ENCODE results near the gene RAB44.
A peak's percentile ranks its signal among the peaks of the same experiment; 100 is the strongest.
"Not testable (repeated sequence)": the region's sequence is repeated elsewhere in the genome, so short reads cannot be mapped to it uniquely, and the experiment has no call there.

The RAB44 gene, protein sequence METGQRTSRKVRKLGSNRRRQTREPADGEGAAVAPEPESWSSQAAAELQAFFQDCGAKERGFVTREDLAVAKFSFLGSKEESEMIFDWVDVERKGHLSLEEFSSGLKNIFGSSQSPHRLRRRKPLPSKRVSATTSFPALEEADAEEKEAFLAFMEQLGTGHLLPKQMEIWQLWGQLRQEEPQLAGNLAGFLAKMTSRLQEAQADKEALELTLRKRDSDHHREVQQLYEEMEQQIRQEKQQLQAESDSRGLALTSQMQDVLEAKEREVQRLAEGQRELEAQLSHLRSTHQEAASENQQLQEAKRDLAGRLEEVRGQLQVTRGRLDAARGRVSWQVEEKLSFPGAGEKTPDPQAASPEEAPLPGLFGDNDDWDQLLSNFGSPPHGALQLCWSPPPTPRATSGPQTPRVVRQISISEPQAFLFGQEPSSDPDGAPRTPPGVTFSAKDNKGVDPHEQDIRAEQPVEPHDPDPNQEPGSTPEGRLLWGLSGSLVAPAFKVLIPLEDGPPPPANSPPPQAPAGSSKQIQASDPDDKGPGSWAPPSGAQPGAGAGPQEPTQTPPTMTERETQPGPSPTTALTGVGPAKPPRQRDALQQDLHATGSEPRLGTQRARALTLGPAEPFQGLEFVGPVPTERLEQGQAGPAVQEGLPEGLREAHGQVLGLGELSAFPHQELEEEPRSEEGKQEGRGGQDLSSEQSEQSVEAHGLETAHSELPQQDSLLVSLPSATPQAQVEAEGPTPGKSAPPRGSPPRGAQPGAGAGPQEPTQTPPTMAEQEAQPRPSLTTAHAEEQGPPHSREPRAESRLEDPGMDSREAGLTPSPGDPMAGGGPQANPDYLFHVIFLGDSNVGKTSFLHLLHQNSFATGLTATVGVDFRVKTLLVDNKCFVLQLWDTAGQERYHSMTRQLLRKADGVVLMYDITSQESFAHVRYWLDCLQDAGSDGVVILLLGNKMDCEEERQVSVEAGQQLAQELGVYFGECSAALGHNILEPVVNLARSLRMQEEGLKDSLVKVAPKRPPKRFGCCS

DNA sequence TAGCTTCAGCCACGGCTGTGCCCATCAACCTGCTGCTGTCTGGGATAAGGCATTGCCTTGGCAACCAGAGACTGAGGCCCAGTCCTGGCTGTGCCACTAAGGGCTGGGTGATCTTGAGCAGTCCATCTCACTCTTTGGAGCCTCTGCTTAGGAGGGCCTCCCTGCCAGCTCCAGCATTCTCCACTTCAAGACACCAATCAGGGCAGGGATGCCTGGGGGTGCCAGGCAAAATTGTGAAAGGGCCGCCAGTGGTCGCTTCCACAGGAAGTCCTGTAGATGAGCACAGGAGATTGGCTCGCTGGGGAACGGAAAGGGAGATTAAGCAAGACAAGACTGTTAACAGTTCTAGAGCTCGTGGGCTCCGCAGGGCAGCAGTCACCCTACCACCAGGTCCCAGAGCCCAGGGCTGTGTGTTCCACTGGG lies at the start of gene RAB44:
Gene RAB44 (plus strand): TSS at position 346 of the 423 bp plus-strand sequence. CDS start 6,410 bp downstream, outside the sequence.
- DNase-seq = no peak

GRCh38 chr6:36649086-36649485 lies 48.5 kb upstream of the RAB44 start:
- DNase-seq = no peak

GRCh38 chr6:36649701-36650484 lies 47.7 kb upstream of the RAB44 start:
- DNase-seq = no peak

DNA sequence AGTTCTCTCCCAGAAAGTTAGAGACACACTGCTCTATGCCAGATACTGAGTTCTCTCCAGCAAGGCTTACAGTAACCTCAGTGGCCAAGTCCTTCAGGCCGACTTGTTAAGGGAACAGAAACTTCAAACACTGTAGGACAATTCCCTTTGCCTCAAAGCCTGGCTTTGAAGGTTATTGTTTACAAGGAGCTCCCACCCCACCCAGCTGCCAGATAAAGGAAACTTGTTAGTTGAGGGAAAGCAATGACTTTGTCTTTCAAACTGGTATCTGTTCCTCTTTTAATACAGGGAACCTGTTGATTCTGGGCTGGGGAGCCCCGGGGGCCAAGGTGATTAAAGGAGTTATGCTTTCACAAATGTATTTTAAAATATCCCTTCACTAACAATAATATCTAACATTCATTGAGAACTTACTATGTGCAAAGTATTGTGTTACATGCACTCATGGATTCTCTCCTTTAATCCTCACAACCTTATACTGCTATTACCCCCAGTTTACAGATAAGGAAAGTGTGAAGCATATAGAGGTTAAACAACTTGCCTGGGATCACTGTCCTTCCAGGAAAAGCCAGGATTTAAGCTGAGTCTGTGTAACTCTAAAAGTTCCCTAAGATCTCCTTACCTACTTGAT lies 46.7 kb upstream of the RAB44 start:
- DNase-seq = no peak

DNA sequence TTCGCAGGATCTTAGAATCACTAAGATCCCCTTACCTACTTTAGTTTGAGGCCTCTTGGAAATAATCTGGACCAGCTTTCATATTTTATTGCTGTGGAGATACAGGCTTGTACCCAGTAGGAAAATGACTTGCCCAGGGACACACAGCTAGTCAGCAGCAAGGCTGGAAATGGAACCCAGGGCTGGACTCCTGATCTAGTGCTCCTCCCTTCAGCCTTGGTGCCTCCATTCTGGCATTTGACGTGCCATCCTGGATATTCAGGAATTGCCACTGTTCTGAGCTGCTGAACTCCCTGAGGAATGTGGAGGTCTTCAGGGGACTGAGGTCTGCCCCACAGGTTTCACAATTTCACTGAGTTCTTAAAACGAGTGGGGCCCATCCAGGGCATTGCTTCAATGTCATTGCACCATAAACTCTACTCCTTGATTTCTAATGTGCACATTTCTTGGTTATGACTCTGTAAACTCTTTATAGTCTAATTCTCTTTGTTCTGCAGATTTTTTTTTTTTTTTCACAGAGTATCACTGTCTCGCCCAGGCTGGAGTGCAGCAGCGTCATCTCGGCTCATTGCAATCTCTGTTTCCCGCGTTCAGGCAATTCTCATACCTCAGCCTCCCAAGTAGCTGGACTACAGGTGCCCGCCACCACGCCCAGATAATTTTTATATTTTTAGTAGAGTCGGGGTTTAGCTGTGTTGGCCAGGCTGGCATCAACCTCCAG lies 45.8 kb upstream of the RAB44 start:
- DNase-seq = no peak

DNA sequence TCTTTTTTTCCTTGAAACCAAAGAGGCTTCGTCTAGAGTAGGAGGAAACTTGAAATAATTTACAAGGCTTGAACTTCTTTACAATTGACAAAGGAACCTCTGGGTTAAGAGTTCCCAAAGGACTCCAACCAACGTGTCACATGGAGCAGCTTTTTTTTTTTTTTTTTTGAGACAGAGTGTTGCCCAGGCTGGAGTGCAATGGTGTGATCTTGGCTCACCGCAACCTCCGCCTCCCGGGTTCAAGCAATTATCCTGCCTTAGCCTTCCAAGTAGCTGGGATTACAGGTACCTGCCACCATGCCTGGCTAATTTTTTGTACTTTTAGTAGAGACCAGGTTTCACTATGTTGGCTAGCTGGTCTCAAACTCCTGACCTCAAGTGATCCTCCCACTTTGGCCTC lies 43.2 kb upstream of the RAB44 start:
- DNase-seq = not testable (repeated sequence)

DNA sequence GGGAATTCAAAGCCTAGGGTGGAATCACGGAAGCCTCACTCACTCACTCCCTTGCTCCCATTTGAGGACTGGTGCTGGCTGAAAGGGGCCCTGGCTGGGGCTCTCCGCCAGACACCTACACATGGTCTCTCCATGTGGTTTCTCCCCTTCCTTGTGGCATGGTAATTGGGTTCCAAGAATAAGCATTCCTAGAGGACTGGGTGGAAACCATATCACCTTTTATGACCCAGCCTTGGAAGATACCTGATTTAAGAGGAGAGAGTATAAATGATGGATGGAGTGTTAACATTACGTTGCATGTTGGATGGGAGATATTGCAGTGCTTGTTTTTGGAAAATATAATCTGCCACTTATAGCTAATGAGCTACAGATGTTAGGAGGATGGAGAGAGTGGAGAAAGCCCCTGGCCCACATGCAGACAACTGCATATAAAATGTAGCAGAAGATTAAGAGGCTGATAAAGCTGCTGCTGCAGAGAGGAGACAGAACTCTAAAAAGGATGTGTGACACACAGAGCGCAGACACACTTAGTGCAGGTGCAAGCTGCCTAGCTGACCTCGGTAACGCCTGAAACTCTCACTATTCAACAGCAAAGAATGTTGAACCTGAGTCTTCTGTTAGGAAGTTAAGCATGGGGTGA lies 42.4 kb upstream of the RAB44 start:
- no peak for DNase-seq

GRCh38 chr6:36656441-36656840 lies 41.2 kb upstream of the RAB44 start:
- DNase-seq = no peak

DNA sequence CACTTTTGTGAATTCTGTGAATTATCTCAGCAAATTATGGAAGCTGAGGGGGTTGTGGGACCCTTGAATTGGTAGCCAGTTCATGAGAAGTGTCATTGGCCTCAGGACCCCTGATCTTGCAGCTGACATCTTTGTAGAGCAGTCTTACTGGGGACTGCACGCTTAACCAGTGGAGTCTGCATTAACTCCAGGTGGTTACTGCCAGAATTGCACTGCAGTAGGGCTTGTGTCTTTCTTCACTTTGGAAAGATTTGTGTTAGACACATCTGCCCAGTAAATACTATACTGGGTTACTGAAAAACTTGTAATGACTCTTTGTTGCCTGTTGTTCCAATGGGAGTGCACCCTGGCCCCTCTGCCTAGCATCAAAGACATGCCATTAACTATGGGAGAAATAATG lies 40.4 kb upstream of the RAB44 start:
- DNase-seq = no peak

DNA sequence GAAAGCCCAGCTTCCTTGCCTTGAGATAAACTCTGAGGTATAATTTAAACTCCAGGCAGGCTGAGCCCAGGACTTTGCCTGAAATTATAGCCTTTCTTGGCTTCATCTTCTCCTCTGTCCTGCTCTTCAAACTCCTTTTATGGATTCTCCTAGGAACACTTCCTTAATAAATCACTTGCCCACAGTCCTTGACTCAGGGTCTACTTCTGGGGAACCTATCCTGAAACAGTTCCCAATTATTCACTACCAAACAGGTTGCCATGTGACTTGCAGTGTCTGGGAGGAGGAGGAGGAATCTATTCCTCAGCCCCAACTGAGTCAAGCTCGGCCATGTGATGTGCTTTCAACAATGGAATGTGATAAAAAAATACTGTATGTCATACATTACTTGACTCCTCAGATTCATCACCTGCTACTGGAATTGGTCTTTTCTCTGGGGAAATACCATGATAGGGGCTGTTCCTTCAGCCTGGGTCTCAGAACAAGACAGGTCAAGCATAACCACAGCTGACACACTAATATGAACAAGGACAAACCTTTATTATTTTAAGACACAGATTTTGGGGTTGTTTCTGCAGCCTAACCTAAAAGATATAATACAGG lies 39.6 kb upstream of the RAB44 start:
- DNase-seq = no peak

GRCh38 chr6:36659271-36659670 lies 38.4 kb upstream of the RAB44 start:
- DNase-seq = no peak

- no peak for DNase-seq
These were observed 36.7 kb upstream of the RAB44 start for GRCh38 chr6:36660771-36661471.

DNA sequence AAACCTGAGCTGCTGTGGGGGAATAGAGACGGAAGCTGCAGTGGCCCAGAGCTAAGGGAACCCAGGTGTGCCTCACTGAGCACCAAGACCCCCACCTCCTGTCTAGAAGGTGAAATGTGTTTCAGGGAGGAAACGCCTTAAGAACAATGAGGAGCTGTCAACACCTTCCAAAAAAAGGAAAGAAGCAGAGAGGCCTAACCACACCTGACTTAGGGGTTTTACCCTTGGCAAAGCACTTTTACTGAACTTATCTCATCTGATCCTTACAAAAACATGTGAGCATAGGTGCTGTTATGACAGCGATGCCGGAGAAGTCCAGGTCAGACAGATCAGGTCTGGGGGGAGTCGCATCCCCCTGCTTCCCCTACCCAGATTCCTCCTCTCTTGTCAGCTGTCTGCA lies 35.2 kb upstream of the RAB44 start:
- DNase-seq = no peak

GRCh38 chr6:36662827-36663256 lies 34.8 kb upstream of the RAB44 start:
- DNase-seq = no peak

GRCh38 chr6:36663504-36664446 lies 33.9 kb upstream of the RAB44 start:
- DNase-seq = no peak

DNA sequence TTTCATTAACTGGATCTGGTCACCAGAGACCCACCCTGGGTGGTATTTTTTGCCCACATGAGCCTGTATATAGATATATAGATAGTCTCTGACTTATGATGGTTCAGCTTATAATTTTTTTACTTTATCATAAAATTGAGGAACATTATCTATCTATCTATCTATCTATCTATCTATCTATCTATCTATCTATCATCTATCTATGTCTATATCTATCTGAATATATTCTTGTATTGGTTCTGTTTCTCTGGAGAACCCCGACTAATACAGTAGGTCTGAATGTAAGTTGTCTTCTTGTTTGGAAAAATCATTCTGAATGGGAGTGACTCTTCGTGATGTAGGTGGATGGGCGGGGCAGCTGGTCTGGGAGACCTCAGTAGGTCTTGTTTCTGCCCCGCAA lies 32.4 kb upstream of the RAB44 start:
- DNase-seq = no peak

DNA sequence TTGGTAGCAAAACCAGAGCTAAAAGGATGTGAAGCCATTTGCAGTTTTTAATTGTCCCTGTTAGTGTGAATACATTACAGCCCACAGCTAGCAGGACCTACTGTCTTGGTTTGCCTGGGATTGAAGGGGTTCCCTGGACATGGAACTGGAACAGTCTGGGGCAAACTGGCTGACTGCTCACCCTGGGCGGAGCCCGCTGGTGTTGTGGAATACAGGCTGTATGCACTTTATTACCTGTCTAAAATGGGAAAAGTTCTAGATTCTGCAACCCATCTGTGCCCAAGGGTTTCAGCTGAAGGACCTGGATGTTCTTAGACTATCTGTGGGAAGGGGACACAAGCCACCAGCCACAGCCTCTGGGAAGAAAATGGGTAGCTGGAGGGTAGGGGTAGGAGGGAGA lies 31.3 kb upstream of the RAB44 start:
- DNase-seq = no peak

DNA sequence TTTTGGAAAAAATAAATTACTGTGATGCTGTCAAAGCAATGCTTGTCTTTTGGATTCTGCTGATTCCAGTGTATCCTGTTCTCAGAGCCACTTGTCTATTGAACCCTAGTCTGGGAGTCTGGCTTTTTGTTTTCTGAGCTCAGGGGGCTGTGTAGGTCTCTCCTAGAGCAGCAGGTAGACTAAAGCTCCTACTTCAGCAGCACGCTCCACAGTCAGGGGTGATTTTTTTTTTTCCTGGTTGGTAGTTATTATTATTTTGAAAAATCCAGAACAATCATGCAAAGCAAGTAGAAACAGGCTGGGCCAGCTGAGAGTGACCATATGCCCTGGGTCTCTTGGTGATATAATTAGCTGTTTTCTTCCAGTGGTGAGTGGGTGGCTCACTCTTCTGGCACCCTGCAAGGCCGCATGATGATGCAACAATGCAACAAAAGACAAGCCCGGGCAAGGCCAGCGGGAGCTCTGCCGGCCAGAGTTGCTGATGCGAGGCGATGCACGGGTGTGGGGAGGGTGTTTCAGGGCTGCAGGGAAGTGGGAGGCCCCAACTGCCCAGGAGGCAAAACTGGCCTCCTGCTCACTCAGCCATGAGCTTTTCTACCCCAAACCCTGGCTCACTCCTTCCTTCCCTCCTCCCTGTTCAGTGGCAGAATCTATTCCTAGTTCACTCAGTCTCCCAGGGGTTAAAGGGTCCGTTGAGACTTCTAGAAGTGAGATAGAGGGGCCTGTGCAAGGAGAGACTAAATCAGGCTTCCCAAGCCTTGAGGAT lies 30.6 kb upstream of the RAB44 start:
- DNase-seq = peak; percentile 78

Data from amniotic stem cell (primary cell).